ENCODE measurements around the gene GGT5.
"Not testable (repeated sequence)": the region's sequence is repeated elsewhere in the genome, so short reads cannot be mapped to it uniquely, and the experiment has no call there.

GGT5 gene

GRCh38 chr22:24203856-24204255 lies 41.0 kb downstream of the GGT5 start:
- DNase-seq (ENCODE audit: low read depth): not testable (repeated sequence)

GRCh38 chr22:24201681-24202614 lies 42.9 kb downstream of the GGT5 start:
- DNase-seq (ENCODE audit: low read depth): no peak

GRCh38 chr22:24200619-24201212 lies 44.2 kb downstream of the GGT5 start:
- DNase-seq (ENCODE audit: low read depth): peak; percentile 49

DNA sequence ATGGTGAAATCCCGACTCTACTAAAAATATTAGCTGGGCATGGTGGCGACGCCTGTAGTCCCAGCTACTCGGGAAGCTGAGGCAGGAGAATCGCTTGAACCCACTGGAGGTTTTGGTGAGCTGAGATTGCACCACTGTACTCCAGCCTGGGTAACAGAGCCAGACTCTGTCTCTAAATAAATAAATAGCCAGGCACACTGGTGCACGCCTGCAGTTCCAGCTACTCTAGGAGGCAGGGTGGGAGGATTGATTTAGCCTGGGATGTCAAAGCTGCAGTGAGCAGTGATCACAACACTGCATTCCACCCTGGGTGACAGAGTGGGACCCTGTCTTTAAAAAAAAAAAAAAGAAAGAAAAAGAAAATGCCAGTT lies 46.2 kb downstream of the GGT5 start:
- no peak for DNase-seq (ENCODE audit: low read depth)

DNA sequence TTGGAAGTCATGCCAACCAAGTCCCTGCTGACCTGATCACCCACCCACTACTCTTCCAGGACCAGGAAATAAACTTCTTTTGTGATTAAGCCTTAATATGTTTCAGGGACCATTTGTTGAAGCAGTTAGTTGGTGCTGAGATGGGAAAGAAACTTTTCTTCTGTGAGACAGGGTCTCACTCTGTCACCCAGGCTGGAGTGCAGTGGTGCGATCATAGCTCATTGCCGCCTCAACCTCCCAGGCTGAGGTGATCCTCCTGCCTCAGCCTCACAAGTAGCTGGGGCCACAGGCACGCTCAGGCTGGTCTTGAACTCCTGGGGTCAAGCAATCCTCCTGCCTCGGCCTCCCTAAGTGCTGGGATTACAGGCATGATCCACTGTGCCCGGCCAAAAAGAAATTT lies 53.0 kb downstream of the GGT5 start:
- DNase-seq (ENCODE audit: low read depth): no peak

- no peak for DNase-seq (ENCODE audit: low read depth)
These were observed 53.5 kb downstream of the GGT5 start for GRCh38 chr22:24191381-24191841.

- DNase-seq (ENCODE audit: low read depth): no peak
These were observed 54.2 kb downstream of the GGT5 start for GRCh38 chr22:24190596-24191208.

- no peak for DNase-seq (ENCODE audit: low read depth)
These were observed 54.7 kb downstream of the GGT5 start for GRCh38 chr22:24190159-24190540.

- DNase-seq (ENCODE audit: low read depth): no peak
These were observed 55.4 kb downstream of the GGT5 start for GRCh38 chr22:24189249-24190158.

- no peak for DNase-seq (ENCODE audit: low read depth)
These were observed 56.1 kb downstream of the GGT5 start for GRCh38 chr22:24188705-24189248.

DNA sequence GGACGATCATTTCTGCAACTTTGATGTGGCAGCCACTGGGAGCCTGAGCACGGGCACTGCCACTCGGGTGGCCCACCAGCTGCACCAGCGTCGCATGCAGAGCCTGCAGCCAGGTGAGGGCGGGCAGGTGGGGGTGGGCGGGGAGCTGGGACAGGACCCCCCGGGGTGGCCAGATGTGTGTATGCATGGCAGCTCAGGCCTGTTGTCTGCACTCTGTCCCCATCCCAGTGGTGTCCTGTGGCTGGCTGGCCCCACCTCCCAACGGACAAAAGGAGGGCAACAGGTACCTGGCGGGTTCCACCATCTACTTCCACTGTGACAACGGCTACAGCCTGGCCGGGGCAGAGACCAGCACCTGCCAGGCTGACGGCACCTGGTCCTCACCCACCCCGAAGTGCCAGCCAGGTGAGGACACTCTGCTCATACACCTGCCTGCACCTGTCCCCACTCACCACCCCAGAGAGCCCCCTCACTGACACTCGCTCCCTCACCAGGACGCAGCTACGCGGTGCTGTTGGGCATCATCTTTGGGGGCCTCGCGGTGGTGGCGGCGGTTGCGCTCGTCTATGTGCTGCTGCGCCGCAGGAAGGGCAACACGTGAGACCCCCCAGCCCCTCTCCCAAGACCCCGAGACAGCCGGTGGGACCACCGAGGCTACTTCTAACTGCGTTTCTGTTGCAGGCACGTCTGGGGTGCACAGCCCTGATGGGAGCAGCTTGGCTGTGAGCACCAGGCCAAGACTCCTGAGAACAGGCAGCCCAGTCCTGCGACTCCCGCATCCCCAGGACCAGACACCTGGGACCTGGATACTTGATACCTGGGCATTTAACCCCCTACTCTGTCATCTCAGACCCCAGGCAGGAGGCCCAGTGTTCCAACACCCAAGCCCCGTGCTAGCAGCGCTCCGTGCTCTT lies 56.9 kb downstream of the GGT5 start:
- no peak for DNase-seq (ENCODE audit: low read depth)

GRCh38 chr22:24186892-24187670 lies 57.8 kb downstream of the GGT5 start:
- no peak for DNase-seq (ENCODE audit: low read depth)

- no peak for DNase-seq (ENCODE audit: low read depth)
These were observed 58.5 kb downstream of the GGT5 start for GRCh38 chr22:24186352-24186740.

- DNase-seq (ENCODE audit: low read depth): no peak
These were observed 59.2 kb downstream of the GGT5 start for GRCh38 chr22:24185501-24186351.

- no peak for DNase-seq (ENCODE audit: low read depth)
These were observed 59.8 kb downstream of the GGT5 start for GRCh38 chr22:24185001-24185500.

GRCh38 chr22:24184057-24184798 lies 60.7 kb downstream of the GGT5 start:
- DNase-seq (ENCODE audit: low read depth): no peak

GRCh38 chr22:24183321-24184031 lies 61.4 kb downstream of the GGT5 start:
- DNase-seq (ENCODE audit: low read depth): no peak

Data from HS-27A (cell line).